IPS-NIHi11 (cell line): ENCODE data around the gene CCNT2.
"Not testable (repeated sequence)": the region's sequence is repeated elsewhere in the genome, so short reads cannot be mapped to it uniquely, and the experiment has no call there.

ENCODE experiments used
- DNase-seq: peaks from one replicate; pipeline ENCODE4 v3.0.0; 2012; ENCODE audit warnings: mixed read lengths, low spot score

CCNT2 gene

DNA sequence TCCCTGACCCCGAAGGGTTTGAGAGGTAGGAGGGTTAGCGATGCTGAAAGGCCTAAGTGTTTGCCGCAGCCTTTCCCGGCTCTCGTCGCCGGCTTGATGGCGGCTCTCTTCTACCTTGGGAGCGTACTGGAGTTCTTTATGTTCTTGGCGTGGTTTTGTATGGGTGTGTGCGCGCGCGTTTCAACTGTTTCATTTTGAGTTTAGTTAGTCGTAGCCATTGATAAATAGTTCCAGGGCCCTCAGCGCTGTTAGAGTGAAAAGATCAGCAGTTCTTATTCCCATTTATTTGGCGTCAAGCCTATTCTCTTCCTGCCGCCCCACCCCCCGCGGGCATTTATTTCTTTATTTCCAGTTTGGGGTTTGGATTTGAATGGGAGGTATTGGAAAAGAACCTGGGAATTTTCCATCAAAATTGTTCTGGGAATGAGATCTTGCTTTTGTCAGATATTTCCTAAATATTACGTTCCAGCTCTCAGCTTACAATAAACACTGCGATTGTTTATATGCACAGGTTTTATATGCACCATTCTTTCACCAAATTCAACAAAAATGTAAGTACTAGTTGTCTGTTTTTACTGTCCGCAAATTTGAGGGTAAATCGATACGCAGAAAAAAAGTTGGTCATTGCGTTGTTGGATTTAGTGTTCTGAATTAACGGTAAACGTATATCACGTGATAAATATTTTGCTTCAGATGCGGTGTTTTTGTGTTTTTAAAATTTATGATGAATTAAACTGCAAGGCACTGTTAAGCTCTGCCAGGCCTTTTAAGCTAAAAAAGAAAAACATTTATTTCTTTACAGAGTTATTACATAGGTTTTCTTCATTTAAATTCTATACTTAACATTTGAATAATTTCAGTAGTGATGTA, 954 bp downstream of the CCNT2 start:
- DNase-seq, result no peak

DNA sequence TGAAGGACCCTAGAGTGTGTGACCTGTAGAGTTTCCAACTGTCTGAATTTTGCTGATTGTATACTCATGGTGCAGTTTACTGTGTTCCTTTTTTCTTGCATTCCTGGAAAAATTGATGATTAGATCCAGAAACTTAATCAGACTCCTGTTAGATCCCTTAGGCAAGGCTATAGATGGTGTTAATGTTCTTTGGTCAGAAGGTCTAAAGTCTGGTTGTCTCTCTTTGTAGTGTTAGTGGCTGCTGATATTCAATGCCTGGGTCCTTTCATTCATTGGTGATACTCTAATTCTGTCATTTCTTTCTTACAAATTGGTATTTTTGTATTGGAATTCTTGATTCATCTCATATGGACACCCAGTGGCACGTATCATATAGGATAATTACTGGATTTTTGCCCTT, 6.3 kb downstream of the CCNT2 start:
- DNase-seq, result no peak

DNA sequence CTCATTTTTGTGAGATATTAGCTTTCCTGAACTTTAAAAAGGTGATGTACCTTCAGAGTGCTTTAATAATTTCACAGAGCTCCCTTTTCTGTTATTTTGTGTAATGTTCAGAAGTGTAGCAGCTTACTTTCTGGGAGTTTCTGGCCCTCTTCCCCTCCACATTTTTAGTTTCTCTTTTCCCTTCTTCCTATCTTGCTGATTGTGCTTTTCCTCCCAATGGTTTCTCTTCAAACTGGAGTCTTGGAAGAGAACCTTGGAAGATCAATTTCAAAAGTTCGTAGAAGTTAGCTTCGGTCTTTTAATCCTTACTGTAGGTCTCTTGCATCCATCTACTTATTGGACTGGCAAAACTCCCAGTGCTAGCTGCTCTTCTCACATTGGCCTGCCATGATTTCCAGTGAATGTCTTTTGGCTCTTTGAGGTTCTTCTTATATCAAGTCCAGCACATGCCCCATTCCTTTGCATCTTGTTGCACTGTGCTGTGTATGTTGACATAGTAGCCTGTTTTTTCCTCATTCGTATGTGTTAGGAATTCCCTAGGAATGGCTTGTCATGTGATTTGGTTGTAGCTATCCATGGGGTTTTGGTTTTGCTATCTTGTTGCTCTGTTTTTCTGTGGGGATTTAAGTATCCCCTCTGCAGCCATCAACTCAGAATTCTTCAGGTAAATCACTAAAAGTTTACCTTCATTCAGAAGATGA, 7.8 kb downstream of the CCNT2 start:
- DNase-seq, result no peak

DNA sequence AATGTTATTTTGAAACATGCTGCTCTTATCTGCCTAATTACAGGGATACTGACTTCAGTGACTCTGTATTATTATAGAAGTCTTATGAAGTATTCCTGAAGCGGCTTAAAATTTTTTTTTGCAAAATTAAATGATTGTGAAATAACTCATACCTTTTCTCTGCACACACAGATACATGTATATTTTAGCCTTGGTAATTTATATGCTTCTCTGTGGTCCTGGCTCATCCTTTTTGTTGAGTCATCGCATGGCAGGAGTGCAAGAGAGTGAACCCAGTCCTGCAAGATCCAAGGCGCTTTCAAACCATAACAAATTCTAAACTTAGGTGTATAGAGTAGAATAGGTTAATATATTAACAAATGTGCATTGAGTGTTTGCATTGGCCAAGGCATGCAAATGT, 8.6 kb downstream of the CCNT2 start:
- DNase-seq, result no peak

DNA sequence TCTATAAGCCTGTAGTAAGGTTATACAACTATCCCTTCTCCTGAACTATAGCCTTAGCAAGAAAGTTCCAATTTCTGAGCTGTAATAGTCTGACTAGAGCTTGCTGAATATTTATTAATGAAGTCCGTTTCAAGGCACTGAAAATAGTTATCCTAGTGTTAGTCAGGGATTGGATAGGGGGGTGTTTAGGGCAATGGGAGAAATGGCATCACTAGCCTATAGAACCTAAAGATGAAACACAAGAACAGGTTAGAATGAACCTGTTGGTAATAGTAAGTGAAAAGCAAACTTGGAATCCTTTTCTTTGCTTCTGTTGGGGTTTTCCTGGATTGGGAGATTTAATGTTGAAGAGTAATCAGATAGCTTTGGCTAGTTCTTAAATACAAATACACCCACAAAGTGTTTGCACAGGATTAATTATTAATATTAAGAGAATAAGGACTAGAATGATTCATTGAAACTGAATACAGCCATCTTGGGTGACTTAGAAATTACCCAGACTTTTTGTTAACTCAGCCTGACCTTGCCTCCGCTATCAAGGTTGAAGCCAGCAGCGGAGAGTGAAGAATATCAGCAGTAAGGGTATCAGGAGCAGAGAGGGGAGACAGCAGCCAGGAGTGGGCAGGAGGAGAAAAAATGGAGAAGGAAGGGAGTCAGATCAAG, 14.4 kb downstream of the CCNT2 start:
- DNase-seq, result no peak

DNA sequence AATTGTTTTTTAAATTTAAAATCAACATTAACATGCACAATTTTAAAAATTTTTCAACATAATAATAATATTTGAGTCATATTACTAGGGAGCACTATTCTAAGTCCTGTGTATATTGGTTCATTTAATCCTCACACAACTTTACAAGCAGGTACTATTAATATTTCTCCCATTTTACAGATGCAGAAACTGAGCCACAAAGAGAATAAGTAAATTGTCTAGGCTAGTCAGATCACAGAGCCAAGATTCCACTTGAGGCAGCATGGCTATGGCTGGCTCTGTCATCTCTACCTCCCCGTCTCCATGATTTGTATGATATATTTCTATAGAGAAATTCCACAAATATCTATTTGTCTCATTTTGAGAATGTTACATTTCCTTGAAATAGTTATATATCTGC, 15.1 kb downstream of the CCNT2 start:
- DNase-seq, result no peak

DNA sequence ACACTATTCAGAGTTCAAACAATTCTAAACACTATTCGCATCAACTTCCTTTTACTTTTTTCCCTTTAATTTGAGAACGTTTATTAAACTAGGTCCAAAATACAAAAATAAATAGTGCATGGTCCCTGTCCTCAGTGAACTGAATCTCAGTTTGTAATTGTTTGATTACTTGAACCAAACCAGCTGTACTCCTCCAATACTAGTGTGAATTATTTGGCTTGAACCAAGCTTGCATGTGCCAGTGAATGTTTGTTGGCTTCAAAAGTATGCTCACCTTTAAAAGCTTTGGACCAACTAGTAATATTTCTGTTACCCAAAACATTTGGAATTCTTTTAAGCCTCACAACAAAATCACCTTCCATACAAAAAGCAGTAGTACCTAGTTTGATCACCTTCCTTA, 15.5 kb downstream of the CCNT2 start:
- DNase-seq, result no peak

DNA sequence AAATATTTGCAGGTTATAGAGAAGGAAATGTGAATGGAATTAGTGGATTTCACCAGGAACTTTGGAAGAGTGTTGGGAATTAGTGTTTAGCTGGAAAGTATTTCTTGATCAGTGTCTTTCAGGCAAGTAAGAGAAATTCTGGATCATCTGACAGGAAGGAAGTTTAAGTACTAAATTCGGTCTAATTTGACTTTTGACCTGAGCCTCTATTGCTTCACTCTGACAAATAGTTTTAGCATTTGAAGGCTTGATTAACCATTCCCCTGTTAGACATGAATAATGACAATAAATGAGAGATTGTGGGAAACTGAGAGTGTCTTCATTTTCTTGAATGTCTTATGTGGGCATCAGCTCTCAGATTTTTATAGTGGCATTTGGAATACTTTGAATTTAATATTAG, 16.0 kb downstream of the CCNT2 start:
- no peak for DNase-seq

DNA sequence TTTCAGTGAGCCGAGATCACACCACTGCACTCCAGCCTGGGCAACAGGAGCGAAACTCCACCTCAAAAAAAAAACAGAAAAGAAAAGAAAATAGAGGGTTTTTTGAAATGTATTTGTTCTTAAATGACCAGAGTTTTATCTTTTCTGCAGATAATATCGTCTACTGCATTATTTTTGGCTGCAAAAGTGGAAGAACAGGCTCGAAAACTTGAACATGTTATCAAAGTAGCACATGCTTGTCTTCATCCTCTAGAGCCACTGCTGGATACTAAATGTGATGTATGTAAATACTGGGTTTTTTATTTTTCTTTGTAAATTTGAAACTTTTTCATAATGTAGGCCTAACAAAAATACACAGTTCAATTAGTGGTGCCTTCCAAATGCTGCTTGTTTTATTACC, 18.1 kb downstream of the CCNT2 start:
- no peak for DNase-seq

DNA sequence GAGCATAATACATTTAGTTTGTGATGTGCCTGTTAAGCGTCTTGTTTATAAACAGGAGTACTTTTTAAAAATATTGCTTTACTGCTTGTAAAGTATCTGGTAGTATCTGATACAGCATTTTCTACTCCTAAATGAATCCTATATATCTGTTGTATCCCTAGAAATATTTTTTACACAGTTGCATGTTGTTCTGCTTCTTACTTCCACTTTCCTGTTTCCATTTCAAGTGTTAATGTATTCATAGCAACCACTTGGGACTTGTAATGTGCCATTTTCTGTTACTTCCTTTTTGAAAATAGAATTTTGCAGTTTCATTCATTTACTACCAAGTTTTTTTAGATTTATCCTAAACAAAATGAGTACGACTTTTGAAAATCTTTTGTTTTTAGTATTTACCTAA, 24.9 kb downstream of the CCNT2 start:
- DNase-seq, result no peak

DNA sequence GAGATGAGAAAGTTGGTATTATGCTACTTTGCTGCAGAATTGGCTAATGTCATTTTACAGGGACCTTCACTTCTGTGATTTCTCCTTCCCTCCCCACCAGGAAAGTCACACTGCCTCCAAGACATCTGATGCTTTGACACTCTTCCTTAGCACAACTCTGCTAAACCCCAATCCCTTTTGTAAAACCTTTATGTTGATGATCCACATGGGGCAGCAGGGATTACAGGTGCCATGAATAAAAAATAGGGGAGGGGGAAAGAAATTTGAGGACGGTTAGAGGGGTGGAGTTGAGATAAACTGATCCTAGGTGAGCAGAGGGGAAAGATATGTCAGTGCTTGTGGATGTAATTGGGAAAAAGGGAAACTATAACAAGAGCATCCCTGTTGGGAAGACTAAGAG, 26.4 kb downstream of the CCNT2 start:
- DNase-seq, result no peak

DNA sequence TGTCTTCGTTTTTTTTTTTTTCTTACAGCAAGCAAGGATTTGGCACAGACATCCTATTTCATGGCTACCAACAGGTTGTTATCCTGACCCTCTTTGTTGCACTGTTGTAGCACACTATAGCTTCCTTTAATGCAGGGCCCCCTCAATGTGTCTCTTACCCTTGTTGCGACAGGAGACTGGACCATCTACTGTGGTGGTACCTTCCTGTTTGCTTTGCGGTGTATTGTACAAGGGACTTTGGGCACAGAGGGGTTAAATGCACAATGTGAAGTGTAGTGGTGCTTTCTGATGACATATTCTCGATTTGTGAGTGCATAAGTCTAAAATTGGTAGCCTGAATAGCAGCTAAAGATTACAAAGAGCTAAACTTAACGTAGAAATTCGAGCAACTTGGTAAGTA, 27.5 kb downstream of the CCNT2 start:
- DNase-seq, result no peak

DNA sequence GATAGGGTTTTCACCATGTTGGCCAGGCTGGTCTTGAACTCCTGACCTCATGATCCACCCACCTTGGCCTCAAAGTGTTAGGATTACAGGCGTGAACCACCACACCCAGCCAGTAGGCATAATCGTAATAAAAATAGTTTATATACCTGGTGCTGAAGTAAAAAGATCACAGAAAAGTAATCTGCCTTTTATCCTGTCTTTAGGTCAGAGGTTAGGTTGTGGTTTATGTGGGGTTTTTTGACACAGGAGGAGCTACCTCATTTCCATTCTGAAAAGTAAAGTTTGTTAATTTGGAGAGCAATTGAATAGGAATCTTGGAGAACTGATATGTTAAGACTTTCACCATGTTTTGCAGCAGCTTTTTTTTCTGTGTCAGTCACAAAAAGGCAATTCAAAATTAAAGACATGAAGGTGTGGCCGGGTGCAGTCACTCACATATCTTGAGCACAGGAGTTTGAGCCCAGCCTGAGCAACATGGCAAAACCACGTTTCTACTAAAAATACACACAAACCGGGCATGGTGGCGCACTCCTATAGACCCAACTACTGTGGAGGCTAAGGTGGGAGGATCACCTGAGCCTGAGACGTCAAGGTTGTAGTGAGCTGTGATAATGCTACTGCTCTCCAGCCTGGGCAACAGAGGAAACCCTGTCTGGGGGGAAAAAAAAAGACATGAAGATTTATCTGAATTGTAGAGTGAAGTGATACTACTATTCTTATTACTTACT, 31.5 kb downstream of the CCNT2 start:
- no peak for DNase-seq

DNA sequence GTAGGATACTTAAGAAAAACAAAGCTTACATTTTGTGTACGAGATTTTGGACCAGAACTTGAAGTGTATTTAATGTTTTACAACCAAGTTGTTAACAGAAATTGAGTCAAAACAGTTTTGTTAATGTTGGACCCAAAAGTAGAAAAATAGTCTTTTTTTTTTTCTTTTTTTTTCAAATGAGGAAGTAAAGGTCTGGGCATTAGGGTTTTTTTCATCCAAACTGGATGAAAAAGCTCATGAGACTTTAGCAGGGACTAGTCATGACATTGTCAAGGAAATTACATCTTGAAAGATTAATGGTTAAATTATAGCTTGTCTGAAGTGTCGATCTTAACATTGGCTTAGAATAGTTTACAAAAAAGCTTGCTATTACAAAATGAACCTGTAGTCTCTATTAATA, 32.3 kb downstream of the CCNT2 start:
- DNase-seq, result no peak

DNA sequence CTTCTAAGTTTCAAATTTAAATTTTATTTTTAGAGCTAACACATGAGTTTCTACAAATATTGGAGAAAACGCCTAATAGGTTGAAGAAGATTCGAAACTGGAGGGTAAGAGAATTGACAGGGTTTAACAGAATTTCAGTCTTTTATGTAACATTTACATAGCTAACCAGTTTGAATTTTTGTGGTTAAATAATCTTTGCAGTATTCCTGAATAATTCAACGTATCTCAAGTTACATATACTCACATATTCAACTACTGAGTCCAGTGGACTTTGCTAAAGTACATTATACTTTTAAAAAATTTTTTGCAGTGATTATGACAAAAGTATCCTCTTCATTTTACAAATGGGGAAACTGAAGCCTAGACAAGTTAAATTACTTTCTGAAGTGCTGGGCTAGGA, 34.0 kb downstream of the CCNT2 start:
- no peak for DNase-seq

DNA sequence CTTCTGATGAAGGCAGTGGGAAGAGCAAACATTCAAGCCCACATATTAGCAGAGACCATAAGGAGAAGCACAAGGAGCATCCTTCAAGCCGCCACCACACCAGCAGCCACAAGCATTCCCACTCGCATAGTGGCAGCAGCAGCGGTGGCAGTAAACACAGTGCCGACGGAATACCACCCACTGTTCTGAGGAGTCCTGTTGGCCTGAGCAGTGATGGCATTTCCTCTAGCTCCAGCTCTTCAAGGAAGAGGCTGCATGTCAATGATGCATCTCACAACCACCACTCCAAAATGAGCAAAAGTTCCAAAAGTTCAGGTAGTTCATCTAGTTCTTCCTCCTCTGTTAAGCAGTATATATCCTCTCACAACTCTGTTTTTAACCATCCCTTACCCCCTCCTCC, 35.4 kb downstream of the CCNT2 start:
- no peak for DNase-seq

DNA sequence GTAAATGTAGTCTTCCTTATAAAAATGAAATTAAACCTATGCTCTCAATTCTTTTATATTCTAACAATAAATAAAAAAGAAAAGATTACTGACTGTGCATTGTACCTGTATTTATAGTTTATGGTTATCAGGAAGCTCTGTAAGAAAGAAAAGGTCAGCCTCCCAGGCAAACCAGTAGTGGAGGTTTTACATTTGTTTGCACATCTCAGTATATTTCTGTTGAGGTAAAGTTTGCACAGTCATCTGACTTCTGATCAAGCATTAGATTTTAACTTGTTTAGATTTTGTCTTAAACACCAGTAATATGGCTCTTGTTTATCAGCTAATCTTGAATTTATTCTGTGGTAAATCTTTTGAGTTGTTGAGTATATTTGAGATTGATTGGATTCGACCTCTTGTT, 37.1 kb downstream of the CCNT2 start:
- no peak for DNase-seq

DNA sequence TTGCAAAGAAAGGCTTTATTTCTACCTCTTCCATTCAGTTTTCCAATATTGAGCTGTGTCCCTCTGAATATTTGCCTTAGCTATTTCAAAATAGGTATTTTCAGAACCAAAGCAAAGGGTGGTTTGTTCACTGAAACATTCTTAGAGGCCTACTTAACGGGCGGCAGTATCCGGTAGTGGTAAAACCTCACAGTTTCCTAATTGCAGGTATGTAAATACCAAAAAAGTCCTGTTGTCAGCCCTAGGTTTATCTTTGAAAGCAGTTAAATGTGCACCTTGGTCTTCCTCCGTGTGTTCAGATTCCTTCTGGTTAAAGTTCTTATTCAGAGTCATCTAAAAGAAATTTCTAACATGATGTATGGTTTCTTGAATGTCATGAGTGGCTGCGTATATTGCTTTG, 38.9 kb downstream of the CCNT2 start:
- DNase-seq, result no peak

DNA sequence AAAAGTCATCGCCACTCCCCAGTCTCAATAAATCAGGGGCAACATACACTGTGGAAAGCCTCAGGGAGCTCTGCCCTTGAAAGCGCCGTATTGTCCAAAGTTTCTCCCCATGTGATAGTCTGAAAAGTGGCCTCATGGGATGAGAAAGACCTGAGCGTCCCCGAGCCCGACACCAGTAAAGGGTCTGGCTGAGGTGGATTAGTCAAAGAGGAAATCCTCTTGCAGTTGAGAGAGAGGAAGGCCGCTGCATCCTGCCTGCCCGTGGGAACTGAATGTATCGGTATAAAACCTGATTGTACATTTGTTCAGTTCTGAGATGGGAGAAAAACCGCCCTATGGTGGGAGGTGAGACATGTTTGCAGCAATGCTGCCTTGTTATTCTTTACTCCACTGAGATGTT, 48.5 kb downstream of the CCNT2 start:
- not testable (repeated sequence) for DNase-seq

DNA sequence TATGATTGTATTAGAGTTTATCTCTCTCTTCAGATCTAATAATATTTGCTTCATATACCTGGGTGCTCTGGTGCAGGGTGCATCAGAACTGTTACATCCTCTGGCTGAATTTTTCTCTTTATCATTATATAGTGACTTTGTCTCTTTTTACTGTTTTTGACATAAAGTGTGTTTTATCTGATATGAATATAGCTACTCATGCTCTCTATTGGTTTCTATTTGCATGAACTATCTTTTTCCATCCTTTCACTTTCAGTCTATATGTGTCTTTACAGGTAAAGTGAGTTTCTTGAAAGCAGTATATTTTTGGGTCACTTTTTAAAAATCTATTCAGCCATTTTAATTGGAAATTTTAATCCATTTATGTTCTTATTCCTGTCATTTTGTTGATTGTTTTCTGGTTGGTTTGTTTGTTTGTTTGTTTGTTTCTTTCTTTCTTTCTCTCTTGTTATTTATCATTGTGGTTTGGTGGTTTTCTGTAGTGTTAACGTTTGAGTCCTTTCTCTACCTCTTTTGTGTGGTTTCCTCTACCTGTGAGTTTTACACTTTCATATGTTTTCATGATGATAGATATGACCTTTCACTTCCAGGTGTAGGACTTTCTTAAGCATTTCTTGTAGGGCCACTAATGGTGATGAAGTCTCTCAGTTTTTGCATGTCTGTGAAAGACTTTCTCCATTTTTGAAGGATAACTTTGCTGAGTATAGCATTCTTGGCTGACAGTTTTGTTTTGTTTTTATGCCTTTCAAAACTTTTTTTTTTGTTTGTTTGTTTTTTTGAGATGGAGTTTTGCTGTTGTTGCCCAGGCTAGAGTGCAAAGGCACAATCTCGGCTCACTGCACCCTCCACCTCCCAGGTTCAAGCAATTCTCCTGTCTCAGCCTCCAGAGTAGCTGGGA, 54.9 kb downstream of the CCNT2 start:
- no peak for DNase-seq

DNA sequence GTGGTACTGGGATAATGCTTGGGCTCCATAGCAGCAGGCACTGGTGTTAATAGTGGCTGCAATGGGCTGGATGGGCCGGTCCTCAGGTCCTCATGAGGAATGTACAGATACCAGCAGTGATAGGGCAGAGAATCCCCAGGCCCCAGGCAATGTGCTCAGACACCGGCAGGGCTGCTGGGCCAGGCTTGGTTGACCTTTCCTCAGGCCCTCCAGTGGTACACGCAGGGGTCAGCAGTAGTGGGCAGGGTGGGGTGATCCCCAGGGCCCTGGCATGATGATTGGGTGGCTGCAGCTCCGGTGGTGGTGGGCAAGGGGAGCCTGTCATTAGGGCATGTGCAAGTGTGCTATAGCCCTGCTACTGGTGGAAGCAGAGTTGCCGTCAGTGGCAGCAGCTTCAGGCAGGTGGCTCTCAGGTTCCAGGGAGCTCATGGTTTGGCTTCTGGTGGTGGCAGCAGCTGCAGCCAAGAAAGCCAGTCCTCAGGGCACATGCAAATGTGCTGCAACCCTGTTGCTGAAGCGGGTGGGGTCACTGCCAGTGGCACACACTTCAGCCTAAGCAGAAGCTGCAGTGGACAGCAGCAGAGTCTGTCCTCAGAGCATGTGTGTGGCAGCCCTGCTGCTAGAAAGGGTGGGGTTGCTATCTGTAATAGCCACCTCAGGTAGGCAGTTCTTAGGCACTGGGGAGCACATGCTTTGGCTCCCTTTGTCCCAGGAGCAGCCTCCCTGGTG, 56.8 kb downstream of the CCNT2 start:
- DNase-seq, result no peak
